Testis (tissue), 3 donors: Measurements from ENCODE around the gene BRD4. TPM values are rescaled to one million over a fixed set of nuclear protein-coding genes. Genes with fewer than 3 reads are reported as not detected.

ENCODE experiments used
- DNase-seq: peaks from one replicate; pipeline ENCODE4 v3.0.0-alpha.2; 2019
- H3K27ac ChIP-seq, 2 donors: fragments of 200-600 bp; sonication (generic); one replicate each; pipeline ENCODE4 v1.5.1; 2019
- H3K27me3 ChIP-seq: fragments of 200-600 bp; sonication (generic); one replicate; pipeline ENCODE4 v1.5.1; 2019
- H3K36me3 ChIP-seq: fragments of 200-600 bp; sonication (generic); one replicate; pipeline ENCODE4 v1.5.1; 2017; ENCODE audit warnings: low read depth; ENCODE audit errors: missing control alignments
- H3K4me1 ChIP-seq: fragments of 200-600 bp; sonication (generic); one replicate; pipeline ENCODE4 v1.5.1; 2019
- H3K4me3 ChIP-seq, 2 donors: fragments of 200-600 bp; sonication (generic); one replicate each; pipeline ENCODE4 v1.5.1; 2017 to 2019
- H3K9me3 ChIP-seq: fragments of 200-600 bp; sonication (generic); one replicate; pipeline ENCODE4 v1.5.1; 2017
- CTCF ChIP-seq, 3 experiments: fragments of 450-650 bp in 2 of 3; fragments of 200-600 bp in 1 of 3; sonication (generic) in 1 of 3; IDR thresholded peaks; one replicate each; pipeline ENCODE4 v1.5.1; 2016 to 2019; ENCODE audit warnings: antibody characterized with exemption in 3 of 3, mild to moderate bottlenecking in 2 of 3, moderate library complexity in 1 of 3
- POLR2A ChIP-seq: fragments of 450-650 bp; IDR thresholded peaks from one replicate; pipeline ENCODE4 v1.6.1; 2017; ENCODE audit warnings: antibody characterized with exemption, mild to moderate bottlenecking, moderate library complexity
- WGBS, 2 donors: methylation state at CpG; one replicate each; pipeline ENCODE4 v1.1.5; 2018; 5-methylcytosine and 5-hydroxymethylcytosine counted together
- intact Hi-C: fragments of 100-400 bp; cut with DNase I; formaldehyde crosslinking; loops from one replicate; pipeline ENCODE4 v1.15.1; 2023; ENCODE audit warnings: low total_unique reads
- polyA plus RNA-seq: library from polyadenylated mRNA; stranded (reverse); fragments of 350-450 nt; fragmentation: Illumina TruSeq; extraction: RNeasy Lipid Tissue Mini Kit (QIAGEN cat#74804); gene quantifications from one replicate; pipeline ENCODE4 v1.2.3, GENCODE V29; 2014; ENCODE audit warnings: low read depth, low replicate concordance; ENCODE audit not compliant: insufficient read depth
- total RNA-seq, 2 donors: library from RNA; depleted of rRNA; stranded (reverse); fragments of >200 nt; gene quantifications; one replicate each; pipeline ENCODE4 v1.2.3, GENCODE V29; 2016

BRD4 gene
- total and polyA plus RNA-seq, 3 donors from 2014 or later: 59.2 to 109 (median 106) TPM

- no peak overlapping the region for H3K4me3 ChIP-seq
Measured at GRCh38 chr19:15324791-15325519, 7.4 kb downstream of the BRD4 start.

GRCh38 chr19:15323496-15324235 lies 8.7 kb downstream of the BRD4 start:
- intact Hi-C loops: no loop called here
- peaks cover 89% of the 10 kb centered on the region for H3K4me1 ChIP-seq
- H3K4me3 ChIP-seq: no peak overlapping the region
- 22 to 26% methylated on average over 4 to 5 of the region's 5 CpGs for WGBS, 2 donors
- no peak for TF ChIP-seq CTCF (IDR thresholded peaks at IDR 0.05)
- no peak for TF ChIP-seq POLR2A
- no peaks in the 10 kb centered on the region for H3K9me3 ChIP-seq
- no peak for DNase-seq
- no peaks in the 10 kb centered on the region for H3K36me3 ChIP-seq
- H3K27ac ChIP-seq: peak overlapping the region; percentile 2 to 46
- H3K27me3 ChIP-seq: no peaks in the 10 kb centered on the region

More at GRCh38 chr19:15324791-15325519, 7.4 kb downstream of the BRD4 start:
- 26 to 31% methylated on average over 5 to 6 of the region's 6 CpGs for WGBS, 2 donors
- Histone ChIP-seq H3K27ac (peak overlapping the region; percentile 42 to 46), H3K9me3 (no peaks in the 10 kb centered on the region), H3K4me1 (peaks cover 90% of the 10 kb centered on the region), H3K27me3 (no peaks in the 10 kb centered on the region), H3K36me3 (no peaks in the 10 kb centered on the region)
- peak; percentile 88 for DNase-seq
- no peak for TF ChIP-seq POLR2A
- no peak for TF ChIP-seq CTCF (IDR thresholded peaks at IDR 0.05)
- intact Hi-C loops: no loop called here

- no peak for TF ChIP-seq POLR2A
- no peak for TF ChIP-seq CTCF (IDR thresholded peaks at IDR 0.05)
- H3K27me3 ChIP-seq: no peaks in the 10 kb centered on the region
- no peak for DNase-seq
- intact Hi-C loops: no loop called here
- H3K4me3 ChIP-seq: no peak overlapping the region
- peaks cover 90% of the 10 kb centered on the region for H3K4me1 ChIP-seq
- WGBS, 2 donors: 40 to 46% methylated on average over 2 of the region's 2 CpGs
- H3K9me3 ChIP-seq: no peaks in the 10 kb centered on the region
- H3K36me3 ChIP-seq: no peaks in the 10 kb centered on the region
- peak overlapping the region in 1 of 2 donors; percentile 55 for H3K27ac ChIP-seq
Measured at GRCh38 chr19:15321739-15322138, 10.6 kb downstream of the BRD4 start.

GRCh38 chr19:15320116-15320515 lies 12.2 kb downstream of the BRD4 start:
- Histone ChIP-seq H3K4me1 (peaks cover 86% of the 10 kb centered on the region), H3K27ac (peak overlapping the region in 1 of 2 donors; percentile 15), H3K4me3 (no peak overlapping the region), H3K36me3 (no peaks in the 10 kb centered on the region), H3K9me3 (no peaks in the 10 kb centered on the region), H3K27me3 (no peaks in the 10 kb centered on the region)
- DNase-seq: no peak
- intact Hi-C loops: no loop called here
- no peak for TF ChIP-seq POLR2A
- no peak for TF ChIP-seq CTCF (IDR thresholded peaks at IDR 0.05)
- WGBS, 2 donors: 32 to 38% methylated on average over 4 of the region's 4 CpGs
